ENCODE measurements around the gene SLC10A3. TPM values are rescaled to one million over a fixed set of nuclear protein-coding genes. Genes with fewer than 3 reads are reported as not detected.
A peak's percentile ranks its signal among the peaks of the same experiment; 100 is the strongest.

The SLC10A3 gene
- total and polyA plus RNA-seq, 11 donors = 8.3 to 50.6 (median 15.5) TPM

- Histone ChIP-seq H3K4me1 (peaks cover 0 to 13% (median 0%) of the 10 kb centered on the region in 12 donors), H3K4me3 (peak within 1 kb of the TSS; percentile 40 to 85 (median 62)), H3K27ac (peak within 1 kb of the TSS in 10 of 12 donors; percentile 32 to 89 (median 68)), H3K9me3 (no peaks in the 10 kb centered on the region), H3K36me3 (peaks cover 0 to 5% (median 0%) of the 10 kb centered on the region in 9 donors), H3K27me3 (no peaks in the 10 kb centered on the region)
- TF ChIP-seq POLR2A (IDR thresholded peaks at IDR 0.05) = peak in 1 of 2 donors; percentile 14
- TF ChIP-seq CTCF (IDR thresholded peaks at IDR 0.05) = no peak
- DNase-seq = peak in 4 of 5 donors; percentile 36 to 77 (median 58)
- peak; percentile 43 to 75 (median 63) for ATAC-seq
- WGBS, 4 donors = 0 to 51% (median 17%) methylated on average over 20 to 86 of the region's 88 CpGs
- intact Hi-C loops (cut with DNase I) = no loop called here
These were observed 32.1 kb downstream of the SLC10A3 start, which contains the start of gene PLXNA3 for GRCh38 chrX:154458116-154458953. Gene PLXNA3 (plus strand): TSS chrX:154458281. CDS start chrX:154460184, 1,903 bp downstream.

- 3 to 40% (median 18%) methylated on average over 27 to 65 of the region's 65 CpGs for WGBS, 4 donors
- H3K36me3 ChIP-seq = peaks cover 0 to 5% (median 0%) of the 10 kb centered on the region in 9 donors
- H3K4me3 ChIP-seq = peak overlapping the region in 11 of 12 donors; percentile 40 to 85 (median 62)
- intact Hi-C loops (cut with DNase I) = no loop called here
- peaks cover 0 to 13% (median 0%) of the 10 kb centered on the region in 12 donors for H3K4me1 ChIP-seq
- H3K9me3 ChIP-seq = no peaks in the 10 kb centered on the region
- no peaks in the 10 kb centered on the region for H3K27me3 ChIP-seq
- H3K27ac ChIP-seq = peak overlapping the region in 9 of 12 donors; percentile 32 to 89 (median 68)
- DNase-seq = peak in 3 of 5 donors; percentile 23 to 65 (median 38)
- peak in 3 of 4 donors; percentile 18 to 54 (median 46) for ATAC-seq
- no peak for TF ChIP-seq POLR2A (IDR thresholded peaks at IDR 0.05)
- TF ChIP-seq CTCF (IDR thresholded peaks at IDR 0.05) = no peak
These were observed 32.8 kb downstream of the SLC10A3 start for GRCh38 chrX:154457491-154458115.

- Histone ChIP-seq H3K27me3 (peaks cover 0 to 3% (median 0%) of the 10 kb centered on the region in 9 donors), H3K27ac (no peak overlapping the region), H3K4me3 (no peak overlapping the region), H3K36me3 (peaks cover 0 to 37% (median 19%) of the 10 kb centered on the region in 9 donors), H3K9me3 (no peaks in the 10 kb centered on the region), H3K4me1 (no peaks in the 10 kb centered on the region)
- no peak for TF ChIP-seq POLR2A (IDR thresholded peaks at IDR 0.05)
- no peak for TF ChIP-seq CTCF (IDR thresholded peaks at IDR 0.05)
- 86 to 94% (median 91%) methylated on average over 9 of the region's 9 CpGs for WGBS, 4 donors
- no peak for ATAC-seq
- DNase-seq = no peak
- intact Hi-C loops (cut with DNase I) = no loop called here
These were observed 37.6 kb downstream of the SLC10A3 start for GRCh38 chrX:154452823-154453222.

- peaks cover 0 to 3% (median 0%) of the 10 kb centered on the region in 9 donors for H3K27me3 ChIP-seq
- intact Hi-C loops (cut with DNase I) = no loop called here
- no peak overlapping the region for H3K27ac ChIP-seq
- DNase-seq = no peak
- H3K9me3 ChIP-seq = no peaks in the 10 kb centered on the region
- H3K36me3 ChIP-seq = peaks cover 0 to 46% (median 19%) of the 10 kb centered on the region in 9 donors
- ATAC-seq = no peak
- WGBS, 4 donors = 87 to 95% (median 90%) methylated on average over 17 of the region's 17 CpGs
- TF ChIP-seq POLR2A (IDR thresholded peaks at IDR 0.05) = no peak
- no peak for TF ChIP-seq CTCF (IDR thresholded peaks at IDR 0.05)
- H3K4me3 ChIP-seq = no peak overlapping the region
- peaks cover 0 to 4% (median 0%) of the 10 kb centered on the region in 12 donors for H3K4me1 ChIP-seq
These were observed 40.1 kb downstream of the SLC10A3 start for GRCh38 chrX:154450312-154450711.

All from heart left ventricle (tissue), 16 donors.